ENCODE results near the gene TMEM170A.

Gene TMEM170A

GRCh38 chr16:75452464-75453190 is 11.9 kb downstream of the TMEM170A start:
- no peak overlapping the region for H3K4me3 ChIP-seq
- H3K36me3 ChIP-seq, result peaks cover 9 to 19% (median 14%) of the 10 kb centered on the region in 3 donors
- TF ChIP-seq CTCF (IDR thresholded peaks at IDR 0.05), result no peak
- no peaks in the 10 kb centered on the region for H3K27me3 ChIP-seq
- no peak for DNase-seq
- intact Hi-C loops (cut with DNase I; ENCODE audit: low total_unique reads), result no loop called here
- no peak overlapping the region for H3K27ac ChIP-seq
- H3K9me3 ChIP-seq, result no peaks in the 10 kb centered on the region
- peaks cover 0 to 8% (median 0%) of the 10 kb centered on the region in 4 donors for H3K4me1 ChIP-seq

GRCh38 chr16:75446416-75446815 is 18.1 kb downstream of the TMEM170A start:
- no peak overlapping the region for H3K4me3 ChIP-seq
- H3K27me3 ChIP-seq, result no peaks in the 10 kb centered on the region
- H3K27ac ChIP-seq, result no peak overlapping the region
- DNase-seq, result no peak
- peaks cover 9 to 22% (median 14%) of the 10 kb centered on the region in 3 donors for H3K36me3 ChIP-seq
- H3K9me3 ChIP-seq, result no peaks in the 10 kb centered on the region
- no peak for TF ChIP-seq CTCF (IDR thresholded peaks at IDR 0.05)
- intact Hi-C loops (cut with DNase I; ENCODE audit: low total_unique reads), result no loop called here
- H3K4me1 ChIP-seq, result peaks cover 0 to 10% (median 0%) of the 10 kb centered on the region in 4 donors

GRCh38 chr16:75445298-75445697 is 19.2 kb downstream of the TMEM170A start:
- no peak overlapping the region for H3K4me3 ChIP-seq
- no peaks in the 10 kb centered on the region for H3K27me3 ChIP-seq
- no peak for DNase-seq
- no peaks in the 10 kb centered on the region for H3K9me3 ChIP-seq
- intact Hi-C loops (cut with DNase I; ENCODE audit: low total_unique reads), result no loop called here
- peaks cover under 1 to 10% (median 4%) of the 10 kb centered on the region in 3 donors for H3K36me3 ChIP-seq
- no peak for TF ChIP-seq CTCF (IDR thresholded peaks at IDR 0.05)
- peak overlapping the region; percentile 10 to 63 for H3K27ac ChIP-seq
- H3K4me1 ChIP-seq, result peaks cover 0 to 10% (median 0%) of the 10 kb centered on the region in 4 donors

GRCh38 chr16:75443298-75443697 is 21.2 kb downstream of the TMEM170A start:
- no peak overlapping the region for H3K27ac ChIP-seq
- no peaks in the 10 kb centered on the region for H3K27me3 ChIP-seq
- no peak for DNase-seq
- intact Hi-C loops (cut with DNase I; ENCODE audit: low total_unique reads), result no loop called here
- H3K4me1 ChIP-seq, result peaks cover 0 to 10% (median 0%) of the 10 kb centered on the region in 4 donors
- H3K9me3 ChIP-seq, result no peaks in the 10 kb centered on the region
- no peak for TF ChIP-seq CTCF (IDR thresholded peaks at IDR 0.05)
- peaks cover 0 to 5% (median 0%) of the 10 kb centered on the region in 3 donors for H3K36me3 ChIP-seq
- H3K4me3 ChIP-seq, result no peak overlapping the region

- peak overlapping the region; percentile 96 to 99 for H3K27ac ChIP-seq
- intact Hi-C loops (cut with DNase I; ENCODE audit: low total_unique reads), result no loop called here
- H3K9me3 ChIP-seq, result no peaks in the 10 kb centered on the region
- peaks cover 0 to 5% (median 0%) of the 10 kb centered on the region in 3 donors for H3K36me3 ChIP-seq
- peak; percentile 73 to 87 for DNase-seq
- peak overlapping the region; percentile 73 to 92 for H3K4me3 ChIP-seq
- no peak for TF ChIP-seq CTCF (IDR thresholded peaks at IDR 0.05)
- no peaks in the 10 kb centered on the region for H3K27me3 ChIP-seq
- peaks cover 0 to 32% (median 12%) of the 10 kb centered on the region in 4 donors for H3K4me1 ChIP-seq
Observed at GRCh38 chr16:75433732-75434413, 30.6 kb downstream of the TMEM170A start.
